Fibroblast of lung (primary cell): ENCODE results near the gene PGC. TPM values are rescaled to one million over a fixed set of nuclear protein-coding genes. Genes with fewer than 3 reads are reported as not detected.

ENCODE experiments used
- DNase-seq, 2 donors: peaks; one replicate each; pipeline versions ENCODE4 v3.0.0 to v3.0.0-alpha.2; 2010; ENCODE audit warnings: low read depth in 2 of 2
- H2AFZ ChIP-seq: 2 replicates; pipeline ENCODE4 v1.5.1; 2012; ENCODE audit warnings: low read length, control low read depth, inconsistent platforms
- H3K27ac ChIP-seq: 2 replicates; pipeline ENCODE4 v1.5.1; 2011; ENCODE audit warnings: low read length, control low read depth; ENCODE audit not compliant: insufficient read depth
- H3K27me3 ChIP-seq: 2 replicates; pipeline ENCODE4 v1.5.1; 2011; ENCODE audit warnings: mild to moderate bottlenecking, low read length; ENCODE audit not compliant: control insufficient read depth, insufficient read depth
- H3K36me3 ChIP-seq: 2 replicates; pipeline ENCODE4 v1.5.1; 2011; ENCODE audit warnings: low read length; ENCODE audit not compliant: control insufficient read depth, insufficient read depth
- H3K4me1 ChIP-seq: 2 replicates; pipeline ENCODE4 v1.5.1; 2011; ENCODE audit warnings: low read length; ENCODE audit not compliant: control insufficient read depth, insufficient read depth; ENCODE audit errors: extremely low read depth
- H3K4me2 ChIP-seq: 2 replicates; pipeline ENCODE4 v1.5.1; 2011; ENCODE audit warnings: low read length, control low read depth; ENCODE audit not compliant: insufficient read depth; ENCODE audit errors: extremely low read depth
- H3K4me3 ChIP-seq, 4 experiments: fragments of 200-600 bp in 1 of 4; sonication (generic) in 1 of 4; replicated peaks in 1 of 4; 2 replicates each; pipeline ENCODE4 v1.5.1; 2011 to 2016; ENCODE audit warnings: low read length in 4 of 4, low read depth in 3 of 4, mild to moderate bottlenecking in 3 of 4, control low read depth in 2 of 4, inconsistent platforms in 1 of 4, mixed read lengths in 1 of 4; ENCODE audit not compliant: insufficient read depth in 1 of 4; ENCODE audit errors: control extremely low read depth in 1 of 4
- H3K79me2 ChIP-seq: 2 replicates; pipeline ENCODE4 v1.5.1; 2012; ENCODE audit warnings: mild to moderate bottlenecking, low read length, inconsistent platforms; ENCODE audit not compliant: control insufficient read depth, insufficient read depth
- H3K9ac ChIP-seq: 2 replicates; pipeline ENCODE4 v1.5.1; 2011; ENCODE audit warnings: mild to moderate bottlenecking, low read length, control low read depth; ENCODE audit not compliant: insufficient read depth
- H3K9me3 ChIP-seq: 2 replicates; pipeline ENCODE4 v1.5.1; 2012; ENCODE audit warnings: low read depth, low read length; ENCODE audit not compliant: control insufficient read depth, insufficient read depth
- H4K20me1 ChIP-seq: 2 replicates; pipeline ENCODE4 v1.5.1; 2011; ENCODE audit warnings: low read length; ENCODE audit not compliant: control insufficient read depth, insufficient read depth; ENCODE audit errors: extremely low read depth
- EZH2 ChIP-seq: IDR thresholded peaks from 2 replicates; pipeline ENCODE4 v1.5.1; 2012; ENCODE audit warnings: low read length, control low read depth, mild to moderate bottlenecking; ENCODE audit errors: missing control alignments
- polyA plus RNA-seq, 2 donors: library from polyadenylated mRNA; depleted of rRNA in 1 of 2; stranded (reverse) in 1 of 2; unstranded in 1 of 2; fragments of >200 nt; gene quantifications; 2 replicates each; pipeline ENCODE4 v1.2.1, GENCODE V29; 2011 to 2012; ENCODE audit warnings: missing spikeins in 1 of 2
- total RNA-seq: library from RNA; depleted of rRNA; stranded (reverse); fragments of >200 nt; gene quantifications from 2 replicates; pipeline ENCODE4 v1.2.1, GENCODE V29; 2014
- TF ChIP-seq, protein P1 (sequence below), 2 donors: IDR thresholded peaks in 1 of 2; conservative IDR thresholded peaks in 1 of 2; 1 replicate in 1 of 2; 2 replicates in 1 of 2; pipeline ENCODE4 v1.5.1; 2011 to 2012; ENCODE audit warnings: low read length in 2 of 2, control low read depth in 1 of 2, inconsistent platforms in 1 of 2, low read depth in 1 of 2, mild to moderate bottlenecking in 1 of 2

Gene PGC
- total and polyA plus RNA-seq, 2 donors (not counting 1 experiment from before 2014, with no cell fraction given) = not detected

DNA sequence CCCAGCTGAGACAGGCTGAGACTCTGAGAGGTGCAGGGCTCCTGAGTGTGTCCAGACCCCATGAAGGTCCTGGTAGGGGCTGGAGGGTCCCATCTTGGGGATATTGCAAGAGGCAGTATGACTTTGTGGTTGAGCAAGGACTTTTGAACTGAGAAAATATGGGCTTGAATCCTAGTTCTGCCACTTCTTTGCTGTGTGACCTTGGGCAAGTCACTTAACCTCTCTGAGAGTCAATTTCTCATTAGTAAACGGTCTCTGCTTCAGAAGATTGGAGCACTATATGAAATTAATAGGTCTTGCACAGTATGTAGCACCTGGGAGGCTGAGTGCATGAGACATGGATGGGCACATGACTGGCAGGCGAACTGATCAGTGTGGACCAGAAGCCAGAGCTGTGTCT, 54.5 kb downstream of the PGC start:
- Histone ChIP-seq H3K27me3 (no peaks in the 10 kb centered on the region), H3K4me3 (no peak overlapping the region), H3K9ac (no peak overlapping the region), H4K20me1 (no peaks in the 10 kb centered on the region), H3K9me3 (no peaks in the 10 kb centered on the region), H2AFZ (no peak overlapping the region), H3K79me2 (no peaks in the 10 kb centered on the region), H3K27ac (no peak overlapping the region), H3K36me3 (no peaks in the 10 kb centered on the region), H3K4me2 (no peak overlapping the region), H3K4me1 (no peaks in the 10 kb centered on the region)
- no peak for DNase-seq
- no peak for TF ChIP-seq EZH2
- TF ChIP-seq, protein P1, sequence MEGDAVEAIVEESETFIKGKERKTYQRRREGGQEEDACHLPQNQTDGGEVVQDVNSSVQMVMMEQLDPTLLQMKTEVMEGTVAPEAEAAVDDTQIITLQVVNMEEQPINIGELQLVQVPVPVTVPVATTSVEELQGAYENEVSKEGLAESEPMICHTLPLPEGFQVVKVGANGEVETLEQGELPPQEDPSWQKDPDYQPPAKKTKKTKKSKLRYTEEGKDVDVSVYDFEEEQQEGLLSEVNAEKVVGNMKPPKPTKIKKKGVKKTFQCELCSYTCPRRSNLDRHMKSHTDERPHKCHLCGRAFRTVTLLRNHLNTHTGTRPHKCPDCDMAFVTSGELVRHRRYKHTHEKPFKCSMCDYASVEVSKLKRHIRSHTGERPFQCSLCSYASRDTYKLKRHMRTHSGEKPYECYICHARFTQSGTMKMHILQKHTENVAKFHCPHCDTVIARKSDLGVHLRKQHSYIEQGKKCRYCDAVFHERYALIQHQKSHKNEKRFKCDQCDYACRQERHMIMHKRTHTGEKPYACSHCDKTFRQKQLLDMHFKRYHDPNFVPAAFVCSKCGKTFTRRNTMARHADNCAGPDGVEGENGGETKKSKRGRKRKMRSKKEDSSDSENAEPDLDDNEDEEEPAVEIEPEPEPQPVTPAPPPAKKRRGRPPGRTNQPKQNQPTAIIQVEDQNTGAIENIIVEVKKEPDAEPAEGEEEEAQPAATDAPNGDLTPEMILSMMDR (conservative IDR thresholded peaks at IDR 0.05 in 1 of 2, IDR thresholded peaks at IDR 0.05 in 1 of 2; ENCODE audit: low read depth in 1 of 2, low read length in 2 of 2) = no peak

DNA sequence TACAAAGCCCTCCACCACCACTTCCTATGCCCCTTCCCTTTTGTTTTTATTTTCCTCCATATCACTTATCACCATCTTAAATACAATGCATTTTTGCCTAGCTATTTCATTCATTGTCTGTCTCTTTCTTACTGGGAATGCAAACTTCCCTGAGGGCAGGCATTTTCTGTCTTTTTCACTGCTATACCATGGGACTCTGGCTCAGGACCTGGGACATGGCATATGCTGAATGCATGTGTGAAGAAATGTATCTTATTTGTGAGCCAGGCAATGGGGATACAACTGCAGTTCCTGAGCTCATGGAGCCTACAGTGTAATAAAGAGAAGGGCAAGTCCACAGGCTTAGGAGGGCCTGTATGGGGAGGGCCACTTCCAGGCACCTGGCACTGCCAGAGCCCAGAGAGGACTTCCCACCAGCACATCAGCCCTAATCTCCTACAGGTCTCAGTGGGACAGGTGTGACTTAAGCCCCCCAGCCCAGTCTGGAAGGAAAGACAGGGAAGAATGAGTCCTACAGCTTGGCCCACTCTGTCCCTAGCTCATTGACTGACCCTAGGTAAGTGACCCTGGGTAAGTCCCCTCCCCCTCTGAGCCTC, 55.0 kb downstream of the PGC start:
- Histone ChIP-seq H3K27me3 (no peaks in the 10 kb centered on the region), H3K36me3 (no peaks in the 10 kb centered on the region), H3K27ac (no peak overlapping the region), H3K4me3 (no peak overlapping the region), H4K20me1 (no peaks in the 10 kb centered on the region), H3K9me3 (no peaks in the 10 kb centered on the region), H3K4me1 (no peaks in the 10 kb centered on the region), H3K9ac (no peak overlapping the region), H3K4me2 (no peak overlapping the region), H3K79me2 (no peaks in the 10 kb centered on the region), H2AFZ (no peak overlapping the region)
- no peak for DNase-seq
- TF ChIP-seq, protein P1 (conservative IDR thresholded peaks at IDR 0.05 in 1 of 2, IDR thresholded peaks at IDR 0.05 in 1 of 2; ENCODE audit: low read depth in 1 of 2, low read length in 2 of 2) = no peak
- no peak for TF ChIP-seq EZH2

DNA sequence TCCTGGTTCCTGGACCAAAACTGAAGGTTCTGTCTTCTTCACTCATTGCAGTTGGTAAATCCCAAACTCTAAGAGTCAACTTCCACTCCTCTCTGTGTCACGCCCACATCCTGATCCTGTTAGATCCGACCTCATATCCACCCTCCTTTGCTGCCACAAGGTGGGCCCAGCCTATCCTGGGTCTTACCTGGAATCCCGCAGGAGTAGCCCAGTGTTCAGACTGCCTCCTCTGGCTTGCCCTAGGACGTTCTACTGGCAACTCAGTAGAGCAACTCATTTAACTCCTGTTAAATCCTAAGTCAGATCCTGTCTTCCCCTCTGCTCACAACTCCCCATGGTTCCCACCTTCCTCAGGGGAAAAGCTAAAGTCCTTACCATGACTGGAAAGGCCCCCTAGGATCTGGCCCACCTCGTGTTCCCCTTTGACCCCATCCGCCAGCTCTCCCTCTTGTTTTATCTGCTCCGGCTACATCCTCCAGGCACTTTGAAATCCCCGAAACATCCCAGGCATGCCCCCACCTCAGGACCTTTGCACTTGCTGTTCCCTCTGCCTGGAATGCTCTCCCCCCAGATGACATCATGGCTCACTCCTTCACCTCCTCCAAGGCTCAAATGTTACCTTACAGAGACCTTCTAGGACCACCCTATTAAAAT, 55.6 kb downstream of the PGC start:
- Histone ChIP-seq H3K4me2 (no peak overlapping the region), H3K9ac (no peak overlapping the region), H3K27me3 (no peaks in the 10 kb centered on the region), H3K4me3 (no peak overlapping the region), H3K36me3 (no peaks in the 10 kb centered on the region), H3K4me1 (no peaks in the 10 kb centered on the region), H4K20me1 (no peaks in the 10 kb centered on the region), H3K27ac (no peak overlapping the region), H3K9me3 (no peaks in the 10 kb centered on the region), H3K79me2 (no peaks in the 10 kb centered on the region), H2AFZ (no peak overlapping the region)
- TF ChIP-seq, protein P1 (conservative IDR thresholded peaks at IDR 0.05 in 1 of 2, IDR thresholded peaks at IDR 0.05 in 1 of 2; ENCODE audit: low read depth in 1 of 2, low read length in 2 of 2) = no peak
- TF ChIP-seq EZH2 = no peak
- DNase-seq = no peak
